NCI-H1092 (cell line): ENCODE data around the gene CHRNB1.

ENCODE experiments used
- DNase-seq: peaks from one replicate; lab custom pipeline; 2025; lab: John Stamatoyannopoulos, UW

Gene CHRNB1

GRCh38 chr17:7484067-7484918 lies 39.4 kb downstream of the CHRNB1 start, which contains the start of gene POLR2A:
POLR2A (plus strand) TSS chr17:7484366.
- DNase-seq = peak; percentile 89

- DNase-seq = no peak
These were observed 40.1 kb downstream of the CHRNB1 start for GRCh38 chr17:7484919-7485377.

- no peak for DNase-seq
These were observed 41.3 kb downstream of the CHRNB1 start for GRCh38 chr17:7486181-7486580.

GRCh38 chr17:7490144-7490543 lies 45.3 kb downstream of the CHRNB1 start:
- DNase-seq = no peak

GRCh38 chr17:7491583-7491982 lies 46.7 kb downstream of the CHRNB1 start:
- DNase-seq = no peak

- DNase-seq = no peak
These were observed 49.1 kb downstream of the CHRNB1 start for GRCh38 chr17:7493941-7494340.

GRCh38 chr17:7495906-7496434 lies 51.1 kb downstream of the CHRNB1 start:
- no peak for DNase-seq

- no peak for DNase-seq
These were observed 51.8 kb downstream of the CHRNB1 start for GRCh38 chr17:7496470-7497183.

GRCh38 chr17:7497228-7497627 lies 52.4 kb downstream of the CHRNB1 start:
- DNase-seq = no peak

GRCh38 chr17:7497636-7498035 lies 52.8 kb downstream of the CHRNB1 start:
- no peak for DNase-seq

- DNase-seq = no peak
These were observed 54.3 kb downstream of the CHRNB1 start for GRCh38 chr17:7499161-7499560.

GRCh38 chr17:7501729-7502128 lies 56.9 kb downstream of the CHRNB1 start:
- no peak for DNase-seq

- no peak for DNase-seq
These were observed 57.4 kb downstream of the CHRNB1 start for GRCh38 chr17:7502171-7502847.

GRCh38 chr17:7502987-7503386 lies 58.1 kb downstream of the CHRNB1 start:
- DNase-seq = no peak

- no peak for DNase-seq
These were observed 58.7 kb downstream of the CHRNB1 start for GRCh38 chr17:7503521-7503920.
